Colon (tissue), 2 donors: ENCODE results near the gene BLID.

Experiments used
- FAIRE-seq: peaks from 2 replicates; lab custom pipeline; 2012; peaks lifted over from hg19 to GRCh38; lab: Jason Lieb, UNC
- donor health status: control.
- donor health status: control.

The BLID gene, protein sequence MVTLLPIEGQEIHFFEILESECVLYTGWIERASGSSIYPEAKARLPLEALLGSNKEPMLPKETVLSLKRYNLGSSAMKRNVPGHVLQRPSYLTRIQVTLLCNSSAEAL

DNA sequence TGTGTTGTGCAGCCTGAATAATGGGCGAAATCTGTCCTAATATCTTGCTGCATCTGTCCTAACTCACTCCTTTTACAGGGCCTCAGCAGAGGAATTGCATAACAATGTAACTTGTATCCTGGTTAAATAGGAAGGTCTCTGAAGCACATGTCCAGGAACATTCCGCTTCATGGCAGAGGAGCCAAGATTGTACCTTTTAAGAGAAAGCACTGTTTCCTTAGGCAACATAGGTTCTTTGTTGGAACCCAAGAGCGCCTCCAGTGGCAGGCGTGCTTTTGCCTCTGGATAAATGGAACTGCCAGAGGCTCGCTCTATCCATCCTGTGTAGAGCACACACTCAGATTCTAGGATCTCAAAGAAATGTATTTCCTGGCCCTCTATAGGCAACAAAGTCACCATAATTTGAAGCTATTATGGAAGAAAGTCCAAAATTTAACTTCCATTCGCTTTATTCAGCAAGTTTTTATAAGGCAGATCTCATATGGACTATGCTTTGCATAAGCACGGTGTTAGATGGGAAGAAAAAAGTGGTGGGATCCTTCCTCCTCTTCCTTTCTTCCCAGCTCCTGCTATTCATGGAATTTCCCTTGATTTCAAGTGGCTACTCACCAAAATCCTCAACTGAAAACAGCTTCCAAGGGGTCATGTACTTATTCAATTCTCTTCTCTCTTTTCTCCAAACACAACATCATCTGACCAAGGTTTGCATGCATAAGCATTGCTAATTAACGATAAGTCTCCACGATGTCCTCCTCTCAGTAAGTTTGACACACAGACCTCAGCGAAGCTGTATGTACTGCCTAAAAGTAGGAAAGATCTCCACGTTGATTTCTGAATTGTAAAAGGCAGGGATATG is at the start of gene BLID:
BLID (minus strand) TSS at position 692 of the 856 bp plus-strand sequence; CDS start at position 399, 293 bp downstream.
- no peak for FAIRE-seq

DNA sequence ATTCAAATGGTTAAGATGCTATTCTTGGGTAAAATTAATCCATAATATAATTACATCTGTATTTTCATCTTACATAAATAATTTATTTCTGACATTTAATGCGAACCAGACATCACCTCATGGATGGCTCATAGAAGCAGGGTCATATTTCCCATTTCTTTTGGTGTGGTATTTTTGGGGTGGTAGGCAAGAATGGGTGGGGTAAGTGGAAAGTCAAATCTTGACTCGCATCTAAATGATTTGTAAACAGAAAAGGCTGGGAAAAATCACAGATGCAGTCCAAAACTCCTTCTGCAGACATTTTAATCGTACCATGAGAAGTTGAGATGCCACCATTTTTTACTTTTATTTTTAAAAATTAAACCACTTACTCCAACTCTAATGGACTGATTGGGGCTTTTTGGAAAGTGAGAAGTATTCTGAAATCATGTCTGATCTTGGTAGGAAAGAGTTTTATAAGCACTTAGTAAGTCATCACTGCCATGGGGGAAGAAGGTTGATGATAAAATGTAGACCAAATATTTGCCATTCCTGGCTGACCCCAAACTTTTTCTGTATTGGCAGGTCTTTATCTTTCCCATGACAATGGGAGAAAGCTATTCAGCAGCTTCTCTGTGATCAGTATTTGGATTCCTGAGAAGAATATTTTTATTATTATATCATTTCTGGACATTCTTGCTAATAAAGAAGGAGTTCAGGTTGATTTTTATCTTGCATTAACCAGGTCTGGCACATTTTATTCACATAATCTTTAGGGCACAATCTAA is 47.2 kb upstream of the BLID start:
- FAIRE-seq: no peak

DNA sequence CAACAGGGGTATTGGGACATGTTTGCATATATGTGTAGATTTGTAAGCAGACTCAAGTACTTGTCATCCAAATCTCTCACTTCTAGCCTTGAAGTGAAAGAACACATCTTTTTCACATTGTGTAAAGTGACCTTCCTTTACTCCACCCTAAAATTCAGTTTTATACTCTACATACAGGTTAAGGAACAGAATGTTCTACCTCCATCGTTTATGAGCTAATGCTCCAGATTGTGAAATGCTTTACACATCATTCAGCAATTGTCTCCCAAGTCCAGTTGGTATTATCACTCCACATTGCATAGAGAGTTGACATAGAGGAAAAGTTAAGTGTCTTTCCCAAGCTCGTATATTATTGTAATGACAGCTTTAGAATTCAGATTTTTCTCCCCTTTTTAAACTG is 46.1 kb upstream of the BLID start:
- FAIRE-seq: no peak

DNA sequence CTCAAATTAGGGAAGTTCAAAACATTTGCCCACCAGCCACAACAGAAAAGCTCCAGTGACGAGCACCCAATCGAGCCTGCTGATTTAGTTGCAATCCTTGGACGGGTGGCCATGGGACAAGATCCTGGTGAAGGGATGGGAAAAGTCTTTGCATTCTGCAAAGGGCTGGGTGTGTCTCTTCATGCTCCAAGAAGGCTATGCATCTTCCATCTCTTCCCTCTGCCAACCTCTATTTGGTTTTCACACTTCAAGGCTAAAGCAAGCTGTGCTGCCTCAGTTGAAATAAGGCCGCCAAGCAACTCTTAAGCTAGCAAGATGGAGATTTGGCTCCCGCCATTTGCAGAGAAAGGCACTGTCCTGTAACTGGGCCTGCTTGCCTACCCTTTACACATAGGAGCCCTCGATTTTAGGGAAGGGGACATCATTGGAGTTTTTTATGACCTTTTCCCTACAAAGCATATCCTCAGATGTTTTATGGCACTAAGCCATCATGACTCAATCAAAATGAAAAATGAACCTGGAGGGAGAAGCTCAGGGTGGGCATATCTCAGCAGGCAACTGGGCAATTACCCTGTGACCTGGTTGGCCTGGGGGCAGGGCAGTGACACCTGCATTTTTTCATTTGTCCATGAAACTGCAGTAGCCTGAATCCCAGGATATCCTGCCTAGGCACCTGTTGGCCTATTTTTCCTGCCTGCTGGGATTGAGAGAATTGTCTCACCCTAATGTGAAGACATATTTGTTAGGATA is 45.0 kb upstream of the BLID start:
- no peak for FAIRE-seq

DNA sequence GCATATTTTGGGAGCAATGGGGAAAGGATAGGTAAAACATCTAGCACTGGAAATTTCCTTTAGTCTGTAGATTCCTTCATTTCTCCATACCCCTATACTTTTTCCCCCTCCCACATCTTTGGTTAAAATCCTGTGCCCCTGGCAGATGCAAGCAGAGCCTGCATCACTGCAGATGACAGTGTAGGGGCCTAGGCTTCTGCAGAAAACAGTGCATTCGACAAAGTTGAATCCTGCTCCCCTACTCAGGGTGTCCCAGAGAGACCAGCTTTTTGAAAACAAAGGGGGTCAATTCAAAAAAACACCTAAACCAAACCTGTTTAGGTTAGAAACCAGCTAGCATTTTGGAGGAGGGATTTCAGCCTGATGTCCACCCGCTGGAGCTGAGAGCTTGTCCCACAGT is 43.8 kb upstream of the BLID start:
- FAIRE-seq: no peak

DNA sequence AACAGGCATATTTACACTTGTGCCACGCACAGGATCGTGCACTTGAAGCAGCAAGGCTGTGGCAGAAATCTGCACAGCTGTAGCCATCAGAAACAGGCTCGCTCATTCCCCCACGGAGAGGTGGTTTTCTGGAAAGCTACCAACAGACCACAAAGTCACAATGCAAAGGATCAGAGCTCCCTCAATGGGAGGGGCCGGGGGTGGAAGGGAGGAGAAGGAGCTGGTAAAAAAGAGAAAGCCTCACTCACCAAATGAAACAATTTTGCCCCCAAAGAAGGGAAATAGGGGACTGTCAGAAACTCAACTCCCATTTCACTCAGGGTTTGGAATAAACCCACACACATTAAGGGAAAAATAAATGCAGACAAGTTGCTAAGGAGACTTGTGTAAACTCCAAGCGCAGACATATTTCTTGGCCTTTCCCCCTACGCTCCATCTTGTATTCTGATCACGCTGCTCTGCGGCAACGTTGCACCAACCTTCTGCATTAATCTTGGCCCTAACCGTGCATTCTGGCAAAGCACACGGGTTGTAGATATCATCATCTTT is 43.2 kb upstream of the BLID start:
- no peak for FAIRE-seq

DNA sequence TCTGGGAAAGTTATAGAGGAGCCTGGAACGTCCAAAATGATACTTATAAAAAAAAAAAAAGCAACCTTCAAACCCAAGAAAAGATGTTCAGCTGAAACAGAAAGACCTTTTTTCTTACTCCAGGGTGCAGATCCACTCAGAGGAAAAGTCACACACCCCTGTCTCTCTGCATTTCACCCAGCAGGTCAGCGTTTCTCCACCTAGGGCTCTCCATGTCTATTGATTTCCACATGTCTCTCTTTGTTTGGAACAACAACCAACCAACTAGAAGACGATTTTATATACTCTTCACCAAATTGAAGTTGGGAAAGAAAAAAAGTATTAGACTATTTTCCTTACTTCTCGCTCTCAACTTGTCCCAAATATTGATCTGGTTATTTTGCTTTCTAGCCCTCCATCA is 42.2 kb upstream of the BLID start:
- no peak for FAIRE-seq

DNA sequence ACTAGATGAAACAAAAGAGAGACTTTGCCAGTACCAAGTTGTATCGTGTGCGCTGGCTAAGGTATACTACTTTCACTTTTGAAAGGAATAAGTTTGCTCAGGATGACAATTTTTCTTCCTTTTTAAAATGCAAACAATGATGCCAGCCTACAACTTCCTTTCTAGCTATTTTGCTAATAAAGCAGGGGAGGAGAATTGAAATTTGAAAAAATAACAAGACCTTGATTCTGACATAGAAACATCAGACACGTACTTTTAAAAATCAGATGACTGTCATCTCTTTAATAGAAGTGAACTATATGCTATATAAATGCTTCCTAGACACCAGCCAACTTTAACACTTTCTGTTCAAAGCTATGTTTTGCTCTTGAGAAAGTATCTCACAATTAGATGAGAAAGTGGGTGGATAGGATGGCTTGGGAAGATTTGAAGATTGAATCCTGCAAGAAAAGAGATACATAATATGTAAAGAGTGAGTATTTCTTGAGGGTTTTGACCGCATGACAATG is 41.7 kb upstream of the BLID start:
- FAIRE-seq: no peak

DNA sequence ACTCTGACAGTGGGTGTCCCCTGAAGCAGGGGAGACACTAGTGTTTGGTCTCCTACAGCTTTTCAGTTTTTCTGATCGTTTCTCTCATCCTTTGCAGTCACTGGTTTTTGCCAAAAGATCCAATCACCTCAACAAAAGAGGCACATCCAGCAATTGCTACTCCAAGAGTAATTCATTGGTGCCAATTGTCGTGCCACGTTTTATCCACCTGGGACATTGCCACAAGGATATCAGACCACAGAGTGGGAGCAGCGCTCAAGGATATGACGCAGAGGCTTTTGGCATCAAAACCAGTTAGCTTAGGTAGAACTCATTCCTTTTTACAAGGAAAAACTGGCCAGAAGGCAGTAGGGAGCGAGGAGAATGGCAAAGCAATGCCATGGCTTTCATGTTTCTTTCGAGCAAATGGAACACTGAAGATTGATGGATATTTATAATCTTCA is 40.9 kb upstream of the BLID start:
- no peak for FAIRE-seq

DNA sequence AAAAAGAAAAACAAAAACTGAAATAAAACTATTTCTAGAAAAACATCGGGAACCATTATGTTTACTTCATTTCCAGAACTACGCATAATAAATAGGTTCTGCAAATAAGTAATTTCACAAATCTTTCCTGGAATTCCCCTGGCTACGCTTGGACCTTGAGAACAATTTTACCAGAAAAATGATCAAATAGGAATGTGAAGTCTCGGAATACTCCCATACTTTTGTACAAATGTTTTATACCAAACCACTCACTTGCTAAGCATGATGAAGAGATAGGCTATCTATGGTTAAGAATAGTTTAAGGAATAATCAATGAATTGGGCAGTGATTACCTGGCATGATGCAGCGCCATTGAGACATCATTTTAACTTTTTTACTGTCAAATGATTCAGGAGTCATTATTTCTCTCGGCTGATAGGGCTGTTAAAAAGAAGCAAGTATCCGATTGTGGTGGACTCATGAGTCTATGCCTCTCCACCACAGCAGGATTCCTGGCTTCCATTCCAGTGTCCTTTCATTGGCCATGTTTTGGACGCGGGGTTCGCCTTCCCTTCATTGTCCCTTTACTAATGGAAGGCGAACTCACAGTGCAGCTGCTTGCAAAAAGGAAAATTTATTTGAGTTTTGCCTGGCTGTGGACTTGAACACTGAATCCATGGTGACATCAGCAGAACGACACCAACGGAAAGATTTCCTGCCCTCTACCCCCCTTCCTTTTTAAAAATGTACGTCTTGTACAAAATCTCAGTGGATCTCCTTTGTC is 39.9 kb upstream of the BLID start:
- FAIRE-seq: no peak

DNA sequence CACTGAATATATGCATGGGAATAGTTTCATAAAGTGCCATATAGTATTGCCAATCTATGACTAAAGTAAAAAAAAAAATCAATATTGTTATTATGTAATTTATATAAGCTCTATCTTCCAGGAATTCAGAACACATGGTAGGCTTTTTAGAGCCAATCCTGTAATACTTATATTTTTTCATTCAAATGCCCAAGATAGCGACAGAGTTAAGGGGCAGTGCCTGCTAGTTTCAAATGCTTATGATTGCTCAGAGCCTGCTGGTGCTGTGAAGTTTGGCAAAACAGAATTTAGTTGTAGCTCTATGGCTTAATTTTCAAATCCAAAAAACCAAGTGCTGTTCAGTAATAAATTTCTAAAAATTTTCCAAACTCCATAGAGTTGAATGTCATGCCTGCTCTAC is 39.0 kb upstream of the BLID start:
- no peak for FAIRE-seq

DNA sequence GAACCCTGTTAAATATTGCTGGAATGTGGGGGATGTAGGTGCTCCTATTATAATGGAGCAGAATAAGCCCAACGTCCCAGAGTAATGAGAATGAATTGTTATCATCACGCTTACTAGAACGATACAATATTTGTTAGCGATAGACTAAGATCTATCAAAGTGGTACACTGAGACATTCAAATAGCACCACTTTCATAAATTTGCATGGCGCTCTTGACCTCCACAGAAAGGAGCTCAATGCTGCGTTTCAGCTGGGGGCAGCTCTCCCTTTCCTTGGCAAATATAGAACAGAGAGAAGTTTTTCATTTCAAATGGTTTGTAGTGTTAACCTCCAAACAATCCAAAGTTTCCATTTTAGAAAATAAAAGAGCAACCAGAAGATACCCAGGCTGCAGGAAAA is 38.2 kb upstream of the BLID start:
- FAIRE-seq: no peak

DNA sequence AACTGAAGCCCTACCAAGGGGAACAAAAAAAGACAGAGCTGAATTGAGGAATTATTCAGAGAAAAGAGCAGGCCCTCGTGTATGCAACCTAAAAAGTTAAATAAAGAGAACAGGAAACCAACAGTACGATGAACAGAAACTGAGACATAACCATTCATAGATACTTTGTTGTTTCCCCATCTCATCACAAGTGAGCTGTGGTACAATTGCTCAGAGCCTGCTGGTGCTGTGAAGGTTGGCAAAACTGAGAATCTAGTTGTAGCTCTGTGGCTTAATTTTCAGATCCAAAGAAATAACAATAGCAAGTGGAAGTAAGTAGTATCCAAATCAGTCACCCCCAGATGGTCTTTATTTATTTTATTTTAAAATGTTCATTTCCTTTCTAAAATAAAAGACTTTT is 37.7 kb upstream of the BLID start:
- FAIRE-seq: no peak

DNA sequence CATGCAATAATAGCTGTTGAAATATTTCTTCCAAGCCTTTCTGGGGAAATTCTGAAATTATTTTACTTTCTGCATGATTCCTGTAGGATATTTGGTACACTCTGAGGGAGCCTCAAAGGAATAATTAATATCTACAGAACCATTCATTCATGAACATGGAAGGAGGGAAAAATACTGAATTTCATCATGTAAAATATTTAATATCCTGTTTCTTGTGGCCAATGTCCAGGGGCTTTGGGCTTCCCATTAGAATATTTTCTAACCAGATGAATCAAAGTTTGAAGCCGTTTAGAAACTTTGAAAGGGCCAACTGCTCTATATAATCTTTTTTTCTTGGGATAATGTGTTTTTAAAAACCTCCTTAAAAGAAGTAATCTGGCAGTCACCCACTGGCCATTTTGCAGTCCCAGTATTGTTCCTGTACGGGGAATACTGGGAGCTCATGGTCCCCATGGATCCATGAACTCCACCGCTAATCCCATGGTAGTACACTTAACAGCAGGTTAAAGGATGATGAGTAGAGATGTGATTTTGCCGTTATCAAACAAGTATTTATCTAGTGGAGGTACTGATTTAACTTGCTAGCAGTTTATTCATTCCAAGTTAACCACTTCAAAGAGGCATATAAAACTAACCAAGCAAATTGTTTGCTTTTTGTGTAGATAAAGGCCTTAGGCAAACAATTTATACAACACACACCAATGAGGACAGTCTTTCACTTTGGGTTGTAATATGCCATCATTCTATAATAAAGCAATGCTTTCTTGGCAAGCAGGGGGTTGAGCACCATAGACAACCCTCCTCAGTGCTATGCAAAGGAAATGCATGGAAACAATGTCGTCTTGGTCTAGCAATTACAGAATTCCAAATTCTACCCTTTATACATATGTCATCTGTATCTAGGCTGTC is 34.5 kb upstream of the BLID start:
- no peak for FAIRE-seq

DNA sequence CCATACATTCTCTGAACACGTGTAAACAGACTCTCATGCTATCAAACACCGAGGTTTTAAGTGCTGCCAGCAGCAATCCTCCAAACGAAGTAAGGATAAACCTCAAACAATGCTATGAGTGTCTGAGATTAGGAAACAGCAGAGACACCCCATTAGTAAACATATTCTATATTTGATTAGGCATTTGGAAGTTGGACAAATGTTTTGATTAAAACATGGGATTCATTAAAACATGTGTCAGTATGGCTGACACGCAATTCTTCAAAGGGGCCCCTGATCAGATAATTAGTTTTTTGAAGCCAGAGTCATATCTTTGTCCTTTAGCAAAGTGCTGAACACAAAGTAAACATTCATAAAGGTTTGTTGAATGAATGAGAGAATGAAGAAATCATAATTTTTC is 33.2 kb upstream of the BLID start:
- no peak for FAIRE-seq

DNA sequence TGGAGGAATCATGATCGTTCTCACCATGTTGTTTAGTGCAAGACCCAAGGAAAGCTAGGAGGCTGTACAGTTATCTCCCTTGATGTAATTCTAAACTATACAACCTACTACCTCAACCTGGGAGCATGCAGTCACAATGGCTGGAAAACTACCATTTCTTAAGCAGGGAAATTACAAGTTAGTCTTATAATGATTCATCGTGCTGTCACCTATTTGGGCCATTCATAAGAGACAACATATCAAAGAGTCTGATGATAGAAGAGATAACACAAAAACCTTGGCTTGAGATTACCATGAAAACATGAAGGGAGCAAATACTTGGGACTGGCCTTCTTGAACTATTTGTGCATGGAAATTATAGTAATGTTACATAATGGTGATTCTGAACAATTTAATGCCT is 30.5 kb upstream of the BLID start:
- FAIRE-seq: no peak

DNA sequence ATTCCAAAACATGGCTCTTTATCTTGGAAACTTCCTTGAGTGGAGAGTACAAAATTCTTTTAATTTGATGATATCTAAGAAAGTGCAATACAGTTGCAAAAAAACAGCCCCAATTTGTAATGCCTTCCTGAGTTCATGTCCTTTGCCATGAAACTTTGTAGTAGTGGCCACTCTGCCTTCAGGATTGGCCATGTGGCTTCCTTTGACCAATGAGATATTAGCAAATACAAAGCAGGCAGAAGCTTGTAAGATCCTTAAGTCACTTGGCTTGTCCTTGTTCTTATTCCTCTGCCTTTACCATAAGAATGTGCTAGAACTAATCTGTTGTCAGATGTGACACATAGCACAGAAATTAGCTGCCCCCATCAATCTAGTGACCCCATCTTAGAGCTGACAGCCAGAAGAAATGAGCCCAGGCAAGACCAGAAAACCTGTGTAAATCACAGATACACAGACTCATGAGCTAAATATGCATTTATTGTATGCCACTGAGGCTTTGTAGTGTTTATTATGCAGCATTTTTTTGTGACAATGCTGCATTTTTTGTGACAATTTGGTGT is 29.8 kb upstream of the BLID start:
- no peak for FAIRE-seq

DNA sequence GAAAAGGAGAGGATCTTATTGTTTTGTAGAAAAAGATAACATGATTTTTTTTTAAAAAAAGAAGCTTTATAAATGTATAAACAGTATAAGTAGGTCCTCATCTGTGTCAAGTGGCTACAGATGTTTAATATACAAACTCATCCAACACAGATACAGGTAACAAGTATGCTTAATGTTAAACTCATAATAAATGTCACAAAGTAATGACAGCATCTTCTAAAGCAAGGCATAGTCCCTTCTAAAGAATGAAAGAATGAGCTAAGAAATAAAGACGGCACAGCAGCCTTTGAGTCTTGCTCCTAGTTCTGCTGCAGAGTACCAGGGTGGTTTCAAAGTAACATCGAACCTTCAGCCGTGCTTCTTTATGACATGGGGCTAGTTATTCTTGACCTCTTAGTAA is 28.7 kb upstream of the BLID start:
- no peak for FAIRE-seq

DNA sequence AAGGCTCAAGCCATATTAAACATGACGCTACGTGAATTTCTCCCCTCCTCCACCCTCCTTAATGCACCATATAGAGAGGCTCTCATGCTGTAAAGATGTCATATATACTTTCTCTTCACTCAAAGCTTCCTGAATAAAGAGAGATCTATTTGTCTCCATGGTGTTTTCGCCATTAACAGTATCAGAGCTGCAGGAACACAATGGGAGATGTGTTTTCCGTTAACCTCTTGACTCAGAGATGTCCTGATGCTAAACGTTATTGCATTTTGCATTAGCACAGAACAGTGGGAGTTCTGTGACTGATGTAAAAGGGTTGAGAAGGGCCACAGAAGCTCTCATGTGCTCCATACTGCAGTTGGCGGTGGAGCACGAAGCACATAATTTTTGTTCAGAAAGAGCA is 25.7 kb upstream of the BLID start:
- FAIRE-seq: no peak

DNA sequence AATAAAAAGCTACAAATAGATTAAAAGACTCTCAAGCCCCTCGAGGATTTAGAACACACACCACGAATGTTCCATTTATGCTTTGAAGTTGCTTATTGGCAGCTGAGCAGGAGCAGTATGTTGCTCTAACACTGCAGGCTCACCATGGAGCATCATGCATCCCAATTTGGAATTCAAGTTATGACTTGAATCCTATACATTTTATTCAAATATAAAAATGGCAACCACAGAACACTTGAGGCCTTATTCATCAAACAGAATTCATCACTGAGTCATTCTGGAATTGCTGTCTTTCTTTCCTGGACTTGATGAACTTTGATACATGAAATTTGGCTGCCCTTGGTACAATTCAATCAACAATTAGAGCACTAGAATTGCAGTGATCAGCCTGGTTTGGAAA is 24.5 kb upstream of the BLID start:
- no peak for FAIRE-seq
